Measurements from ENCODE around the gene TMEM221.

TMEM221 gene

GRCh38 chr19:17471410-17472125 lies 23.1 kb upstream of the TMEM221 start:
- DNase-seq: no peak

GRCh38 chr19:17470068-17470841 lies 21.8 kb upstream of the TMEM221 start, which contains the start of gene SLC27A1:
Gene SLC27A1 (plus strand): TSS chr19:17470524. CDS start chr19:17470541, 17 bp downstream.
- peak; percentile 100 for DNase-seq

- DNase-seq: peak; percentile 98
These were observed 21.1 kb upstream of the TMEM221 start for GRCh38 chr19:17469481-17470067.

- DNase-seq: no peak
These were observed 20.6 kb upstream of the TMEM221 start for GRCh38 chr19:17469092-17469480.

- no peak for DNase-seq
These were observed 20.0 kb upstream of the TMEM221 start for GRCh38 chr19:17468302-17469091.

- no peak for DNase-seq
These were observed 19.2 kb upstream of the TMEM221 start for GRCh38 chr19:17467471-17468301.

- no peak for DNase-seq
These were observed 18.0 kb upstream of the TMEM221 start for GRCh38 chr19:17466487-17466850.

- no peak for DNase-seq
These were observed 12.1 kb upstream of the TMEM221 start, which contains the start of gene NXNL1 for GRCh38 chr19:17460372-17461230. Gene NXNL1 (minus strand): TSS chr19:17460926. CDS start chr19:17460869, 57 bp downstream.

GRCh38 chr19:17458970-17459369 lies 10.5 kb upstream of the TMEM221 start:
- DNase-seq: no peak

GRCh38 chr19:17457616-17458015 lies 9.1 kb upstream of the TMEM221 start:
- no peak for DNase-seq

GRCh38 chr19:17456127-17456526 lies 7.7 kb upstream of the TMEM221 start:
- no peak for DNase-seq

GRCh38 chr19:17455308-17456123 lies 7.0 kb upstream of the TMEM221 start:
- peak; percentile 57 for DNase-seq

- no peak for DNase-seq
These were observed 6.2 kb upstream of the TMEM221 start for GRCh38 chr19:17454576-17455071.

GRCh38 chr19:17451820-17452219 lies 3.4 kb upstream of the TMEM221 start:
- no peak for DNase-seq

GRCh38 chr19:17450264-17451075 lies 2.0 kb upstream of the TMEM221 start:
- no peak for DNase-seq

- no peak for DNase-seq
These were observed 751 bp downstream of the TMEM221 start for GRCh38 chr19:17447704-17448130.

- no peak for DNase-seq
These were observed 2.8 kb downstream of the TMEM221 start for GRCh38 chr19:17445526-17446165.

- peak; percentile 57 for DNase-seq
These were observed 7.0 kb downstream of the TMEM221 start for GRCh38 chr19:17441241-17442021.
